Endodermal cell (in vitro differentiated cells): ENCODE results near the gene RBM17. TPM values are rescaled to one million over a fixed set of nuclear protein-coding genes. Genes with fewer than 3 reads are reported as not detected.

ENCODE experiments used
- DNase-seq: peaks from one replicate; pipeline ENCODE4 v3.0.0-alpha.2; 2017
- H3K27ac ChIP-seq: 2 replicates; pipeline ENCODE4 v1.5.1; 2013; ENCODE audit warnings: mild to moderate bottlenecking, low read depth, low read length, moderate library complexity
- H3K27me3 ChIP-seq: 2 replicates; pipeline ENCODE4 v1.6.1; 2013; ENCODE audit warnings: mild to moderate bottlenecking, low read length, moderate library complexity; ENCODE audit not compliant: insufficient read depth, control insufficient read depth, poor library complexity, severe bottlenecking
- H3K36me3 ChIP-seq: 2 replicates; pipeline ENCODE4 v1.7.0; 2013; ENCODE audit warnings: mild to moderate bottlenecking, low read length, moderate library complexity; ENCODE audit not compliant: control insufficient read depth, insufficient read depth
- H3K4me1 ChIP-seq: one replicate; pipeline ENCODE4 v1.7.0; 2013; ENCODE audit warnings: low read length; ENCODE audit not compliant: control insufficient read depth, insufficient read depth
- H3K4me3 ChIP-seq: 2 replicates; pipeline ENCODE4 v1.5.1; 2013; ENCODE audit warnings: mild to moderate bottlenecking, low read length, moderate library complexity
- H3K9ac ChIP-seq: 2 replicates; pipeline ENCODE4 v1.6.1; 2013; ENCODE audit warnings: mild to moderate bottlenecking, low read length, moderate library complexity; ENCODE audit not compliant: poor library complexity, severe bottlenecking; ENCODE audit errors: extremely low read depth
- H3K9me3 ChIP-seq: 2 replicates; pipeline ENCODE4 v1.6.1; 2013; ENCODE audit warnings: mild to moderate bottlenecking, low read length, moderate library complexity; ENCODE audit not compliant: control insufficient read depth
- H3K27ac Mint-ChIP-seq: 2 replicates; pipeline ENCODE4 v1.8.0; 2020; ENCODE audit warnings: mixed read lengths
- H3K27me3 Mint-ChIP-seq: 2 replicates; pipeline ENCODE4 v1.8.0; 2021; ENCODE audit warnings: mild to moderate bottlenecking, mixed read lengths; ENCODE audit not compliant: insufficient read depth
- H3K36me3 Mint-ChIP-seq: 2 replicates; pipeline ENCODE4 v1.8.0; 2020; ENCODE audit warnings: low read depth, mixed read lengths
- H3K4me1 Mint-ChIP-seq: 2 replicates; pipeline ENCODE4 v1.8.0; 2020; ENCODE audit warnings: mixed read lengths
- H3K4me3 Mint-ChIP-seq: 2 replicates; pipeline ENCODE4 v1.8.0; 2020; ENCODE audit warnings: mild to moderate bottlenecking, moderate library complexity, mixed read lengths
- H3K9me3 Mint-ChIP-seq: 2 replicates; pipeline ENCODE4 v1.8.0; 2020; ENCODE audit warnings: mild to moderate bottlenecking, mixed read lengths
- WGBS, 2 experiments: methylation state at CpG; one replicate each; pipeline versions ENCODE4 v1.1.5 to v1.1.7; 2013; ENCODE audit warnings: missing lambda C conversion rate in 2 of 2, mixed read lengths in 1 of 2; ENCODE audit not compliant: insufficient coverage in 1 of 2, insufficient read length in 1 of 2; 5-methylcytosine and 5-hydroxymethylcytosine counted together
- total RNA-seq, 2 donors: library from RNA; stranded (reverse); fragmentation: NEBNext Ultra II Directional in 1 of 2; extraction: Animal tissue kit (Norgen Biotek cat#: 25700) in 1 of 2; gene quantifications; 2 replicates in 1 of 2; 3 replicates in 1 of 2; pipeline ENCODE4 v1.2.1, GENCODE V29; 2021
- TF ChIP-seq, protein P1 (sequence below): fragments of 200-600 bp; sonication (generic); conservative IDR thresholded peaks from 2 replicates; pipeline ENCODE4 v1.5.0; 2021; ENCODE audit warnings: antibody characterized with exemption, mild to moderate bottlenecking

Gene RBM17
- total RNA-seq, 2 donors from 2014 or later: 123 to 139 TPM

DNA sequence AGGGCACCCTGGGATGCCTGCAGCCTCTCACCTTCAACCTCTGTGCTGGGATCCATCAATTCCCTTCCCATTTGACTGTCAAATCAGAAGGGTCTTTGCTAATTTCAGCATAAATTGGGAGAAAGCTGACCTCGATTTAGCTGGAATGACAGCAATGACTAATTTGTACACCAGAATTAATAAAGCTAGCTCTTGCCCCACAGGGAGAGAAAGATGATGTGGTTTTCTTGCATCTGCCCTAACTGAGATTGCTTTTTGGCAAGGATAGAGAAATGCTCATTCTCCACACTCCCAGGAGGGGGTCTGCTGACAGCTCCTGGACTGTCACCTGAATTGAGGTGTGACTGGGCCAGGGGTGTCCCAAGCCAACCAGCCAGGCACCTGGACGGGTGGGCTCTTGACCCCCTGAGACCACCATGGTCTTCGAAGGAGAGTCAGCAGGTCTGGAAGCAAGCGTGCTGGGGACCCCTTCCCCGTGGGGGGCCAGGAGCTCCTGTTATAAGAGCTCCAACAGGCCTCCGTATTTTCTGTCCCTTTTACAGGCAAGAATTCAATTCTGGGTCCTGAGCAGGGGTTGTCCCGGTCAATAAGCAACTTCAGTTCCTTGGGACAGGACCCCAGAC, 42.1 kb downstream of the RBM17 start:
- no peak overlapping the region for H3K27ac ChIP-seq
- Mint-ChIP-seq H3K4me3 (no peak overlapping the region), H3K27me3 (no peaks in the 10 kb centered on the region), H3K9me3 (no peaks in the 10 kb centered on the region), H3K27ac (no peak overlapping the region), H3K36me3 (no peaks in the 10 kb centered on the region), H3K4me1 (peaks cover 16% of the 10 kb centered on the region)
- no peaks in the 10 kb centered on the region for H3K9me3 ChIP-seq
- H3K36me3 ChIP-seq: no peaks in the 10 kb centered on the region
- TF ChIP-seq, protein P1, sequence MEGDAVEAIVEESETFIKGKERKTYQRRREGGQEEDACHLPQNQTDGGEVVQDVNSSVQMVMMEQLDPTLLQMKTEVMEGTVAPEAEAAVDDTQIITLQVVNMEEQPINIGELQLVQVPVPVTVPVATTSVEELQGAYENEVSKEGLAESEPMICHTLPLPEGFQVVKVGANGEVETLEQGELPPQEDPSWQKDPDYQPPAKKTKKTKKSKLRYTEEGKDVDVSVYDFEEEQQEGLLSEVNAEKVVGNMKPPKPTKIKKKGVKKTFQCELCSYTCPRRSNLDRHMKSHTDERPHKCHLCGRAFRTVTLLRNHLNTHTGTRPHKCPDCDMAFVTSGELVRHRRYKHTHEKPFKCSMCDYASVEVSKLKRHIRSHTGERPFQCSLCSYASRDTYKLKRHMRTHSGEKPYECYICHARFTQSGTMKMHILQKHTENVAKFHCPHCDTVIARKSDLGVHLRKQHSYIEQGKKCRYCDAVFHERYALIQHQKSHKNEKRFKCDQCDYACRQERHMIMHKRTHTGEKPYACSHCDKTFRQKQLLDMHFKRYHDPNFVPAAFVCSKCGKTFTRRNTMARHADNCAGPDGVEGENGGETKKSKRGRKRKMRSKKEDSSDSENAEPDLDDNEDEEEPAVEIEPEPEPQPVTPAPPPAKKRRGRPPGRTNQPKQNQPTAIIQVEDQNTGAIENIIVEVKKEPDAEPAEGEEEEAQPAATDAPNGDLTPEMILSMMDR: no peak
- no peak overlapping the region for H3K9ac ChIP-seq
- peaks cover 7% of the 10 kb centered on the region for H3K4me1 ChIP-seq
- no peak overlapping the region for H3K4me3 ChIP-seq
- no peaks in the 10 kb centered on the region for H3K27me3 ChIP-seq
- DNase-seq: no peak
- 80 to 89% methylated on average over 3 to 7 of the region's 7 CpGs for WGBS, 2 experiments

DNA sequence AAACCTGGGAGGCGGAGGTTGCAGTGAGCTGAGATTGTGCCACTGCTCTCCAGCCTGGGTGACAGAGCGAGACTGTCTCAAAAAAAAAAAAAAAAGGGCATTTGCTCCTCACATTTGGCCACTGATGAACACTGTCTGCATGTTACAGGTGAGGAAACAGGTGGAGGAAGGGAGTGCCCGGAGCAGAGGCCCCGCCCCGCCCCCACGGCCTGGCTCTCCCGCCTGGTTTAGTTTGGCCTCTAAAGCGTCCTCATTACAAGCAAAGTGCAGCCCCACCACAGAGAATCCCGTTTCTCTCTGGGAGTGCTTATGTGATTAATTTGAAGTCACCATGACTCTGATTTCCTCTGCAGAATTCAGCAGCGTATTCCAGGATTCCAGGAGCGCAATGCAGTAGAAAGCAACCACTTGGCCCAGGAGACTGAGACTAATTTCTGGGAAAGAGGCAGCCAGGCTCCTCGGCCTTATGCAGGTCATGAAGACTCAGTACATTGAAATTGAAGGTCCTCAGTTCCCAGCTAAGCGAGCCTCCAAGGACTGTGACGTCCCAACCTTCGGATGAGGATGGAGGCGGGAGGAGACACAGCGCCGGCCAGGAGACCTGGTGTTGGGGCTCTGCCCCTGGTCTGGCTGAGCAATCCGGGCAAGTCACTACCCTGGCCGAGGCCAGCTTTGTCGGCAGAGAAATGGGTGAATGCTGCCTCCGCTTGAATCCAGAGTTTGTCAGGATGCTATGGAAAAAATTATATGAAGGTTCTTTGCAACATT, 44.7 kb downstream of the RBM17 start:
- 89 to 93% methylated on average over 13 to 22 of the region's 22 CpGs for WGBS, 2 experiments
- peaks cover 9% of the 10 kb centered on the region for H3K27me3 Mint-ChIP-seq
- DNase-seq: no peak
- Histone ChIP-seq H3K9ac (no peak overlapping the region), H3K27me3 (no peaks in the 10 kb centered on the region), H3K4me3 (no peak overlapping the region), H3K9me3 (no peaks in the 10 kb centered on the region), H3K4me1 (peaks cover 6% of the 10 kb centered on the region), H3K27ac (no peak overlapping the region), H3K36me3 (no peaks in the 10 kb centered on the region)
- peaks cover 11% of the 10 kb centered on the region for H3K4me1 Mint-ChIP-seq
- H3K9me3 Mint-ChIP-seq: no peaks in the 10 kb centered on the region
- TF ChIP-seq, protein P1: no peak
- H3K4me3 Mint-ChIP-seq: no peak overlapping the region
- no peak overlapping the region for H3K27ac Mint-ChIP-seq
- no peaks in the 10 kb centered on the region for H3K36me3 Mint-ChIP-seq

DNA sequence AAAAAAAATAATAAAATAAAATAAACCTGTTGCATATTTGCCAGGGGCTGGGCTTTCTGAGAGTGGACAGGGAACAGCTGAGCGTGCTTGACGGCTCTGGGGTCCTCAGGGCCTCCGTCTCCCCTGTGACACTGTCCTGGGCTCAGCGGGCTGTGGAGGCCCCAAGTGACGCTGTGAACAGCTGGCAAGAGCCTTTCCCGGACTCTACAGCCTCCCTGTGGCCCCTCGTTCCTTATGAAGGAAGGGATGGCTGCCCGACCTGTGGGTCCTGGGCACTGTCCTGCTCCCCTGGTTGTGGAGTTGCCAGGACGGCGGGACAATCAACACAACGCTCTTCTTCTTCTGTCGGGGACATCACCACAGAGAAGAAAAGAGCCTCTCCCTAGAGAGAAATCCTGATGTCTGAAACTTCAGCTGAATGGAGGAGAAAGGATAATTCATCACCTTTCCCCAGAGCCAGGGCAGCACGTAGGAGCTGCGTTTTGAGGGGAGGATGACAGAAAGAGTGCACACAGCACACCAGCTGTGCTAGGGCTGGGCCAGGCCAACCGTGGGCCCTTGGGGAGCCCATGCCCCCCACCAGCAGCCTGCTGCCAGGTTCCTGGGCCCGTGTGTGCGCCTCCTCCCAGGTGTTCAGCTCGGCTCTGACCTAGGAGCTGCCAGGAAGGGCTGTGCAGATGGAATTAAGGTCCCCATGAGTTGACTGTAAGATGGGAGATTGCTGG, 45.4 kb downstream of the RBM17 start:
- Mint-ChIP-seq H3K4me1 (peaks cover 4% of the 10 kb centered on the region), H3K27ac (no peak overlapping the region), H3K4me3 (no peak overlapping the region), H3K9me3 (no peaks in the 10 kb centered on the region), H3K27me3 (peaks cover 13% of the 10 kb centered on the region), H3K36me3 (no peaks in the 10 kb centered on the region)
- no peaks in the 10 kb centered on the region for H3K9me3 ChIP-seq
- no peak overlapping the region for H3K27ac ChIP-seq
- no peak overlapping the region for H3K9ac ChIP-seq
- no peaks in the 10 kb centered on the region for H3K4me1 ChIP-seq
- no peaks in the 10 kb centered on the region for H3K27me3 ChIP-seq
- WGBS, 2 experiments: 88 to 92% methylated on average over 12 to 18 of the region's 18 CpGs
- DNase-seq: no peak
- TF ChIP-seq, protein P1: no peak
- H3K36me3 ChIP-seq: no peaks in the 10 kb centered on the region
- H3K4me3 ChIP-seq: no peak overlapping the region
